ENCODE measurements around the gene YPEL5. TPM values are rescaled to one million over a fixed set of nuclear protein-coding genes. Genes with fewer than 3 reads are reported as not detected.

The YPEL5 gene
- total and polyA plus RNA-seq, 2 donors (not counting 1 experiment from before 2014, with no cell fraction given) = 94.7 to 159 TPM

- H3K9me3 ChIP-seq (ENCODE audit: control insufficient read depth, insufficient read depth, low read depth, low read length) = no peaks in the 10 kb centered on the region
- H3K79me2 ChIP-seq (ENCODE audit: control insufficient read depth, insufficient read depth, low read length) = no peaks in the 10 kb centered on the region
- H3K4me2 ChIP-seq (ENCODE audit: extremely low read depth, insufficient read depth, low read length) = no peak overlapping the region
- TF ChIP-seq EZH2 (IDR thresholded peaks at IDR 0.05; ENCODE audit: low read length, missing control alignments) (no peak), CTCF (conservative IDR thresholded peaks at IDR 0.05 in 1 of 2, IDR thresholded peaks at IDR 0.05 in 1 of 2; ENCODE audit: low read depth in 1 of 2, low read length in 2 of 2) (no peak)
- DNase-seq (ENCODE audit: low read depth in 2 of 2) = no peak
- H3K36me3 ChIP-seq (ENCODE audit: control insufficient read depth, insufficient read depth, low read length) = no peaks in the 10 kb centered on the region
- no peak overlapping the region for H3K27ac ChIP-seq (ENCODE audit: insufficient read depth, low read length)
- no peak overlapping the region for H3K9ac ChIP-seq (ENCODE audit: insufficient read depth, low read length)
- H3K4me3 ChIP-seq (replicated peaks in 1 of 4; ENCODE audit: control extremely low read depth in 1 of 4, insufficient read depth in 1 of 4, low read depth in 3 of 4, low read length in 4 of 4) = no peak overlapping the region
- H3K27me3 ChIP-seq (ENCODE audit: control insufficient read depth, insufficient read depth, low read length) = no peaks in the 10 kb centered on the region
- H2AFZ ChIP-seq (ENCODE audit: low read length) = no peak overlapping the region
- H4K20me1 ChIP-seq (ENCODE audit: control insufficient read depth, extremely low read depth, insufficient read depth, low read length) = no peaks in the 10 kb centered on the region
- no peaks in the 10 kb centered on the region for H3K4me1 ChIP-seq (ENCODE audit: control insufficient read depth, extremely low read depth, insufficient read depth, low read length)
These were observed 42.5 kb upstream of the YPEL5 start for GRCh38 chr2:30104307-30104706.

- H2AFZ ChIP-seq (ENCODE audit: low read length) = no peak overlapping the region
These were observed 41.3 kb upstream of the YPEL5 start for GRCh38 chr2:30105556-30105955.

GRCh38 chr2:30106543-30106942 lies 40.3 kb upstream of the YPEL5 start:
- no peak overlapping the region for H2AFZ ChIP-seq (ENCODE audit: low read length)
- DNase-seq (ENCODE audit: low read depth in 2 of 2) = peak in 1 of 2 donors; percentile 83
- H3K4me1 ChIP-seq (ENCODE audit: control insufficient read depth, extremely low read depth, insufficient read depth, low read length) = no peaks in the 10 kb centered on the region

More at GRCh38 chr2:30105556-30105955, 41.3 kb upstream of the YPEL5 start:
- TF ChIP-seq EZH2 (IDR thresholded peaks at IDR 0.05; ENCODE audit: low read length, missing control alignments) (no peak), CTCF (conservative IDR thresholded peaks at IDR 0.05 in 1 of 2, IDR thresholded peaks at IDR 0.05 in 1 of 2; ENCODE audit: low read depth in 1 of 2, low read length in 2 of 2) (no peak)
- Histone ChIP-seq H3K36me3 (ENCODE audit: control insufficient read depth, insufficient read depth, low read length) (no peaks in the 10 kb centered on the region), H4K20me1 (ENCODE audit: control insufficient read depth, extremely low read depth, insufficient read depth, low read length) (no peaks in the 10 kb centered on the region), H3K27ac (ENCODE audit: insufficient read depth, low read length) (no peak overlapping the region), H3K4me2 (ENCODE audit: extremely low read depth, insufficient read depth, low read length) (no peak overlapping the region), H3K9ac (ENCODE audit: insufficient read depth, low read length) (no peak overlapping the region), H3K9me3 (ENCODE audit: control insufficient read depth, insufficient read depth, low read depth, low read length) (no peaks in the 10 kb centered on the region), H3K4me1 (ENCODE audit: control insufficient read depth, extremely low read depth, insufficient read depth, low read length) (no peaks in the 10 kb centered on the region), H3K27me3 (ENCODE audit: control insufficient read depth, insufficient read depth, low read length) (no peaks in the 10 kb centered on the region), H3K4me3 (replicated peaks in 1 of 4; ENCODE audit: control extremely low read depth in 1 of 4, insufficient read depth in 1 of 4, low read depth in 3 of 4, low read length in 4 of 4) (no peak overlapping the region), H3K79me2 (ENCODE audit: control insufficient read depth, insufficient read depth, low read length) (no peaks in the 10 kb centered on the region)
- peak in 1 of 2 donors; percentile 34 for DNase-seq (ENCODE audit: low read depth in 2 of 2)

More at GRCh38 chr2:30106543-30106942, 40.3 kb upstream of the YPEL5 start:
- Histone ChIP-seq H3K79me2 (ENCODE audit: control insufficient read depth, insufficient read depth, low read length) (no peaks in the 10 kb centered on the region), H3K9me3 (ENCODE audit: control insufficient read depth, insufficient read depth, low read depth, low read length) (no peaks in the 10 kb centered on the region), H3K4me2 (ENCODE audit: extremely low read depth, insufficient read depth, low read length) (no peak overlapping the region), H4K20me1 (ENCODE audit: control insufficient read depth, extremely low read depth, insufficient read depth, low read length) (no peaks in the 10 kb centered on the region), H3K27me3 (ENCODE audit: control insufficient read depth, insufficient read depth, low read length) (no peaks in the 10 kb centered on the region), H3K9ac (ENCODE audit: insufficient read depth, low read length) (no peak overlapping the region), H3K36me3 (ENCODE audit: control insufficient read depth, insufficient read depth, low read length) (no peaks in the 10 kb centered on the region), H3K4me3 (replicated peaks in 1 of 4; ENCODE audit: control extremely low read depth in 1 of 4, insufficient read depth in 1 of 4, low read depth in 3 of 4, low read length in 4 of 4) (no peak overlapping the region), H3K27ac (ENCODE audit: insufficient read depth, low read length) (no peak overlapping the region)
- no peak for TF ChIP-seq EZH2 (IDR thresholded peaks at IDR 0.05; ENCODE audit: low read length, missing control alignments)
- TF ChIP-seq CTCF (conservative IDR thresholded peaks at IDR 0.05 in 1 of 2, IDR thresholded peaks at IDR 0.05 in 1 of 2; ENCODE audit: low read depth in 1 of 2, low read length in 2 of 2) = no peak

Measured in fibroblast of lung (primary cell).